GM10248 (cell line): ENCODE results near the gene RGS19.

ENCODE experiments used
- CTCF ChIA-PET: fragments of 300-600 bp; sonication (Branson Sonifier 250); formaldehyde crosslinking; extraction: SDS; loops from one replicate; lab custom pipeline; 2021; ENCODE audit warnings: antibody characterized with exemption; lab: Yijun Ruan, JAX
- POLR2A ChIA-PET: fragments of 350-650 bp; sonication (Branson Sonifier 250); formaldehyde crosslinking; extraction: SDS; loops from one replicate; lab custom pipeline; 2020; ENCODE audit warnings: antibody characterized with exemption; lab: Yijun Ruan, JAX
- DNase-seq: peaks from one replicate; pipeline ENCODE4 v3.0.0; 2012; ENCODE audit errors: extremely low spot score
- TF ChIP-seq, protein P1 (sequence below): IDR thresholded peaks from 2 replicates; pipeline ENCODE4 v1.5.1; 2012; ENCODE audit warnings: mild to moderate bottlenecking, low read depth; ENCODE audit errors: extremely low read depth, missing control alignments, control extremely low read depth

Gene RGS19

DNA sequence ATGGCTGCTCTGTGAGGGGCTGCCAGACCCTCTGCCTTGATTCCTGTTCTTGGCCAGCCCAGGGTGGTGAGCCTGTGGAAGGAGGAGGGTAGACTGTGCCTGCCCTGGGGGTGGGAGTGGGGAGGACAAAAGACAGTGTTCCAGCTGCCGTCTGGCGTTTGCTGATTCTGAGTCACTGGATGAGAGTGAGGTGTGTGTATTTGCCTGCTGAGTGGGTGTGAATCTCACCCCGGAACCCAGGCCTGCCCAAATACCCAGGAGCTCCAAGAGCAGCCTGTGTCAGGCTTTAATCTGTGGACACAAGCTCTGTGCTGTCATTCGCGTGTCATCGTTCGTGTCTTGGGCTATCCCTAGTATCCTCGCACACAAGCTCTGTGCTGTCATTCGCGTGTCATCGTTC is 7.5 kb upstream of the RGS19 start:
- TF ChIP-seq, protein P1, sequence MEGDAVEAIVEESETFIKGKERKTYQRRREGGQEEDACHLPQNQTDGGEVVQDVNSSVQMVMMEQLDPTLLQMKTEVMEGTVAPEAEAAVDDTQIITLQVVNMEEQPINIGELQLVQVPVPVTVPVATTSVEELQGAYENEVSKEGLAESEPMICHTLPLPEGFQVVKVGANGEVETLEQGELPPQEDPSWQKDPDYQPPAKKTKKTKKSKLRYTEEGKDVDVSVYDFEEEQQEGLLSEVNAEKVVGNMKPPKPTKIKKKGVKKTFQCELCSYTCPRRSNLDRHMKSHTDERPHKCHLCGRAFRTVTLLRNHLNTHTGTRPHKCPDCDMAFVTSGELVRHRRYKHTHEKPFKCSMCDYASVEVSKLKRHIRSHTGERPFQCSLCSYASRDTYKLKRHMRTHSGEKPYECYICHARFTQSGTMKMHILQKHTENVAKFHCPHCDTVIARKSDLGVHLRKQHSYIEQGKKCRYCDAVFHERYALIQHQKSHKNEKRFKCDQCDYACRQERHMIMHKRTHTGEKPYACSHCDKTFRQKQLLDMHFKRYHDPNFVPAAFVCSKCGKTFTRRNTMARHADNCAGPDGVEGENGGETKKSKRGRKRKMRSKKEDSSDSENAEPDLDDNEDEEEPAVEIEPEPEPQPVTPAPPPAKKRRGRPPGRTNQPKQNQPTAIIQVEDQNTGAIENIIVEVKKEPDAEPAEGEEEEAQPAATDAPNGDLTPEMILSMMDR = no peak
- ChIA-PET CTCF (interaction anchor here (1.3 to 2.6 kb wide), 5 partner anchors 12 to 35 kb away, joined by 3 to 8 read pairs (median 4); no protein-coding TSS in a partner anchor), POLR2A (no interaction called here)
- no peak for DNase-seq

DNA sequence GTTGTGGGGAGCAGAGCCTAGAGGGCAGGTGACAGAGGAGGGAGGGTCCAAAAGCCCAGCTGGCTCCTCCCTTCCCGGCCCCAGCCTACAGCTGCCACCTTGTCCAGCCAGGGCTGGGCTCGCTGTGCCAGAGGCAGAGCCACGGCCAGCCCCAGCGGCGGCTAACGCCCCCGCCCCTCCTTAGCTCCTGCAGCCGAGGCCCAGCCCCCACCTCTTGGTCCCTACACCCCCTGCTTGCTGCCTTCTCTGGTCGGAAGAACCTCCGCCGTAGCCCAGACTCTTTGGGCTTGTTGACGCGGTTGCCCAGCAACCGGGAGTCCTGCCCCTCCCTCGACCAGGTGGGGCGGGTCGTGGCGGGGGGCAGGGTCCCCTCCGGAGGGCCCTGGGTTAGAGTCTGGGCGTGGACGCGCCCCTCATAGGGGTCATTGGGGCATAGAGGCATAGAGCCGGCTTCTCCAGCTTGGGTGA is 5.4 kb upstream of the RGS19 start:
- no peak for DNase-seq
- POLR2A ChIA-PET = no interaction called here
- CTCF ChIA-PET = interaction anchor here (0.8 to 2.6 kb wide), 6 partner anchors 9 to 588 kb away, joined by 3 to 12 read pairs (median 8); no protein-coding TSS in a partner anchor
- TF ChIP-seq, protein P1 = no peak

DNA sequence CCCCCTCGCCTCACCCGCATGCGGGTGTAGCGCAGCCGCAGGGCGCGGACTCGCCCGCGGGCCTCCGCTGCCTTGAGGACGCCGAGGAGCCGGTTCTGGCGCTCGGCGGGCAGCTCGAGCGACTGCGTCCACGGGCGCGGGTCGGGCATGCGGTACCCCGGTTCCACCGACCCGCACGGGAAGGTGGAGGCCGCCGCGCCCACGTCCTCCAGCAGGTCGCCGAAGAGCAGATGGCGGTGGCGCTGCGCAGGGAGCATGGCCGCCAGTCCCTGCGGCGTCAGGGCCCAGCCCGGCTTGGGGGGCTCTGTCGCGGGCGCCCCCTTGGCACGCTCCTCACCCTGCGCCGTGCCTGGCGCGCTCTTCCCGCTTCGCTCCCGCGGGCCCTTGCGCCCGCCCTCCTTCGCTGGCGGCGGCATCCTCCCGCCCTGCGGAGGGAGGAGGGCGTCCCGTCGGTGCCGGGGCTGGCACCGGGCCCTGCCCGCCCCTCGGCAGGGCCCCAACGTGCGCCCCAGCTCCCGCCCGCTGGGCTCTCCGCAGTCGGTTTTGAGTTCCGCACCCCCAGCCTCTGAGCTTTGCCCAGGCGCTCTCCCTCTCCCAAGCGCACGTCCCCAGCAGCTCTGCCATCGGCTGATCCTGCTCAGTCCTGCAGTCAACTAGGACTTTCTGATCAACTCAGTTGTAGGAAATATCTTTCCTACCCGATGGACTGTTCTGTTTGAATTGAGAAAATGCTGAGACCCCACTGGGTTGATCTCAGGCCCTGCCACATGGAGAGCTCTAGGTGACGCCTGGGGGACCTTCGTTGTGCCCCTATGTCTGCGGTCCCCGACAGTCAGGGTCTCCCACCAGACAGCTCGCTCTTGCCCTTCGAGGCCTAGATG is 4.7 kb upstream of the RGS19 start, which contains the start of gene LKAAEAR1:
Gene LKAAEAR1, minus strand, starts transcription at position 595 of the 881 bp plus-strand sequence. Its CDS starts 179 bp downstream, at position 416.
- CTCF ChIA-PET = interaction anchor here (0.7 to 2.2 kb wide), 15 partner anchors 9 to 587 kb away, joined by 3 to 13 read pairs (median 6); partner anchors contain the start of gene PRPF6
- POLR2A ChIA-PET = no interaction called here
- TF ChIP-seq, protein P1 = no peak
- DNase-seq = no peak

DNA sequence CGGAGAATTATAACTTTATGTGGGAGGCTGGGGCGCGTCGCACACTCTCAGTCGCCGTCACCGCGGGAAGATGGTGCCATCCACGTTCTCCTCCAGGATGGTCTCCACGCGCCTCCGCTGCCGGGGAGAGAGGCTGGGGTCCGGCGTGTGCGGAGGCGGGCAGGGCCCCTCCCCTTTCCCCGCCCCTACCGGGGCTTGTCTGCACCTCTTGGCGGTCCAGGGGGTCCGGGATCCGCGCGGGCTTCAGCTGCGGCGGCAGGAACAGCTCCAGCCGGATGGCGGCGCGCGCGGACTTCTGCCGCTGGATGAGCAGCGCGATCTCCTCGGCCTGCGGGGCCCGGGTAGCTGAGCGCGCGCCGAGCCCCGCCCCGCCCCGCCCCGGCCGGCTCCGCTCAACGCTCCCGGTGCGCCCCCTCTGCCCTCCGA is 4.1 kb upstream of the RGS19 start:
- TF ChIP-seq, protein P1 = peak; percentile 88
- DNase-seq = peak; percentile 79
- CTCF ChIA-PET = interaction anchor here (0.7 to 2.2 kb wide), 13 partner anchors 13 to 103 kb away, joined by 3 to 13 read pairs (median 6); partner anchors contain the start of gene PRPF6
- POLR2A ChIA-PET = interaction anchor here (0.5 kb wide), 1 partner anchor 574 kb away, joined by 5 read pairs; no protein-coding TSS in a partner anchor

DNA sequence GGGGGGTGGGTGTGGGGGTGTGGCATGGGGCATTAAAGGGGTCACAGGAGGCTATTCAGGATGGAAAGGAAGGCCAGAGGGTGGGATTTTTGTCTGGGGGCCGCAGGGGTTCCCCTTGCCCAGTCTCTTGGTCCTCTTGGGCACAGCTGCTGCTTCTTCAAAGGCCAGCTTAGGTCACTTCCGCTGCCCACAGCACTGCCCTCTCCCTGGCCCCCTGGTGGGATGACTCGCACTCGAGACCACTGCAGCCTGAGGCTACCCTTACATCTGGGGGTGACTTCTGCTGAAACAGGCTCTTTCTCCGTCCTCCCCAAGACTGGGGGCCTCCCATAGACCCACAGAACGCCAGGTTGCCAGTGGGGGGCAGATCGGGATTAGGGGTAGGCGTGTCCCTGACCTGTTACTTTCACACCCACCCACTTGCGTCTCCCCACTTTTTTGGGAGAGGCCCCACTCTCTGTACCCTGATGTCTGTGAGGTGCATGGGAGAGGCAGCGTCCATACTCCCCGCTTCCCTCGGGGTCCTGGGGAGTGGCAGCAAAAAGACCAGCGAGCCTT is 3.6 kb upstream of the RGS19 start:
- DNase-seq = no peak
- CTCF ChIA-PET = interaction anchor here (1.0 to 2.2 kb wide), 11 partner anchors 13 to 103 kb away, joined by 3 to 13 read pairs (median 6); partner anchors contain the start of gene PRPF6
- TF ChIP-seq, protein P1 = no peak
- POLR2A ChIA-PET = interaction anchor here (0.5 kb wide), 1 partner anchor 573 kb away, joined by 5 read pairs; no protein-coding TSS in a partner anchor
